GM21367 (cell line): Measurements from ENCODE around the gene CIB4.

ENCODE experiments used
- ATAC-seq: cut with Tn5 transposase; IDR thresholded peaks from one replicate; pipeline ENCODE4 v1.9.1; 2021; ENCODE audit not compliant: unreplicated experiment

The CIB4 gene

DNA sequence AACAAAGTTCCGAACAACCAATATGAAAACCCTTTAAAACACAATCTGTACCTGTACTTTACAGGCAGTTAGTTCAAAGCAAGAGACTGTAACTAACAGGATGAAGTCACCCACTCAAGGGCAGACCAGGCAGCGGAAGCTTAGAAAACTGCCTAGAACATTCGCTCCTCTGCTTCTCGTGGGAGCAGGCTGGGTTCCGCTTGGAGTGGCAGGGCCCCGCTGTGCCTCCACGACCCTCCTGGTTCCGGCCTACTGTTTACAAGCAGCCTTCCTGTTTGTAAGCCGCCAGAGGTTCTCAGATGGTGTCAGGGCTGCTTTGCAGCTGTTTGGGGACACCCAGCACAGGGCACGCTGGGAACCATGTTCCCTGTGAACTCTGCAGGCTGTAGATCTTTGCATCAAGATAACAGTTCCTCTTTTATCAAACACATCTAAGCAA is 31.3 kb downstream of the CIB4 start:
- no peak for ATAC-seq

GRCh38 chr2:26609205-26609631 is 31.9 kb downstream of the CIB4 start:
- no peak for ATAC-seq

- no peak for ATAC-seq
Measured at GRCh38 chr2:26608557-26608956, 32.6 kb downstream of the CIB4 start.

DNA sequence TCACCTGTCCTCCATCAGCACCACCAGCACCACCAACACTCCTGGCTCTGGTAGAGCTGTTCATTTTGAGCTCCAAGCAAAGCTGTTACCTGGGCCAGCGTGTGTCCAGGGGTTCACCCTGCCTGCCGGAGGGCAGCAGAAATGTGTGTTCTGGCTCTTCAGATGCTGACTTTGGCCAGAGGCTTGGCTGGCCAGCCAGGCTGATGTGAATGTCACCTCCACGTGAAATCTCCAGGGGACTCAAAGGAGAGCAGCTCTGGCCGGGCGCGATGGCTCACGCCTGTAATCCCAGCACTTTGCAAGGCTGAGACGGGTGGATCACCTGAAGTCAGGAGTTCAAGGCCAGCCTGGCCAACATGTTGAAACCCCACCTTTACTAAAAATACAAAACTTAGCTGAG is 33.5 kb downstream of the CIB4 start:
- ATAC-seq: no peak

DNA sequence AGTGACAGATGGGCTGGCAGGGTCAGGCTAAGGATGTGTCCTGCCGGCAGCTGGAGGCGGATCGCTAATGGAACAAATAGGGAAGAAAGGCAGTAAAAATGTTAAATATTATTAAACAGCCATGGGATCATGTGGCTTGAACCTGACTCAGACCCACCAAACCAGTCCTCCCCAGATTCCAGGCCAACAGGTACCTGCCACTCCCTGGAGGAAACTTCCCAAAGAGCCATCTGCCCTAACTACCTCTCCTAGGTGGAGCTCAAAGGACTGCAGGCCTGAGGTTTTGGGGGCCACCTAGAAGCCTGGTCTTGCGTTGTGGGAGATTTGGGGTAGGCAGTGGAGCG is 34.3 kb downstream of the CIB4 start:
- no peak for ATAC-seq

GRCh38 chr2:26605999-26606846 is 34.9 kb downstream of the CIB4 start:
- ATAC-seq: no peak

- no peak for ATAC-seq
Measured at GRCh38 chr2:26605195-26605998, 35.8 kb downstream of the CIB4 start.

DNA sequence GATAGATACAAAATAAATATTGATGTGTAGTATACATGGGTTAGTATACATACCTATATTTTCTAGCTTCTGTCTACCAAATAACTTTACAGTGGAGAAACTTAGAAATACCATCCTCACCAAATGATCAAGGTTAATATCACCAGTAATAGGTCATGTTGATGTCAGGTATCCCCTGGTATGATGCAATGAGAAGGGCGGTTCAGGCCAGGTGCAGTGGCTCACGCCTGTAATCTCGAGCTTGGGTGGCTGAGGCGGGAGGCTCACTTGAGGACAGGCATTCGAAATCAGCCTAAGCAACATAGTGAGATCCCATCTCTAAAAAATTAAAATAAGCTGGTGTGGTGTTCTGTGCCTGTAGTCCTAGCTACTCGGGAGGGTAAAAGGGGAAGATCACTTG is 38.6 kb downstream of the CIB4 start:
- ATAC-seq: no peak

DNA sequence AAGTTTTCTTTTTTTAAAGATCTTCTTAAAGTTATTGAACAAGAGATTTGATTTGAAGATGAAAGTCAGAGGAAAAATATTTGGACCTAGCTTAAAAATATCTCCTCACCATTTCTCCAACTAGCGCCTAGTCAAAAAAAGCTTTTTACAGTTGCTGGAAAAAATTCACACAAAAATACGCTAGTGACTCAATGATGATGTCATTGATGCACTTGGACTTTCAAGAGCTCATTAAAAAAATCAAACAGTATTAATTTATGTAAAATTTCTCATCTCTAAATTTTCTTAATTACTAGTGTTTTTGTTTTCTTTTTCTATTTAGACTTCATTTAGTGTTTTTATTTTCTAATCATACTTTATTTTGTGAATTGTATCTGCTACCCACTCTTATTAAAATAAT is 41.8 kb downstream of the CIB4 start:
- no peak for ATAC-seq

GRCh38 chr2:26598996-26599373 is 42.2 kb downstream of the CIB4 start:
- no peak for ATAC-seq

- ATAC-seq: no peak
Measured at GRCh38 chr2:26598336-26598995, 42.7 kb downstream of the CIB4 start.

DNA sequence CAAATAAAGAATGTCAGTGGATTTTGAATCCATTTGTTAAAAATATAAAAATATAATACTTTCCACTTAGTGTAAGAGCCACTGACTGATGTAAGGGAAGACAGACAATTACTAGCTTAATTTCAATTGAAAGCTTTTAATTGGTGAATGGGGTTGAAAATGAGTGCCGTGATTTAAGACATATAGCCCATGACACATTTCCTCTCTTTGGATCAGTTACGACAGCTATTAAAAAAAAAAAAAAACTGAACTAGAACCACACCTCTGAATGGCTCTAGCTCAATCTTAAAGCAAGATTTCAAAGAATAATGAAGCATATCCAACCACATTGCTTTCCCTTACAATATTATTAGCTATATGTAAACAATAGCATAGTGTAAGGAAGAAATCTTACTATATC is 44.0 kb downstream of the CIB4 start:
- ATAC-seq: no peak

- ATAC-seq: no peak
Measured at GRCh38 chr2:26595146-26595545, 46.0 kb downstream of the CIB4 start.

- no peak for ATAC-seq
Measured at GRCh38 chr2:26591619-26592505, 49.3 kb downstream of the CIB4 start.

GRCh38 chr2:26590980-26591618 is 50.1 kb downstream of the CIB4 start:
- ATAC-seq: no peak

DNA sequence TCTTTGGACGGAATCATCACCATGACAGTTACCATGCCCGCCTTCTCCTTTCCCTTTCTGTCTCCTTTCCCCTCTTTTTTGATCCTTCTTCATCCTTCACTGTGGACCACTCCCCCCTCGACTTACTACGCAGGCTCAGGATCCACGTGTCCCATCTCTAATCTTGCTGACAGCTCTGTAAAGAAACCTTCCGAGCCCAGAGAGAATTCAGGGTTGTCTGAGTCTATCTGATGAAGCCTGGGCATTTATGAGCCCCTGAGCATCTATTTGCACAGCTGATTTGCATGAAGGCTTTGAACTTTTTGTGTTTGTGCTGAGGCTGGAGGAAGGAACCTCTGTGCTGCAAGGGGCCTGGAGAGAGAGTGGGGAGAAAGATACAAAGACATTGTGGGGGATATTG is 50.7 kb downstream of the CIB4 start:
- ATAC-seq: no peak

GRCh38 chr2:26588576-26588975 is 52.6 kb downstream of the CIB4 start:
- ATAC-seq: no peak

DNA sequence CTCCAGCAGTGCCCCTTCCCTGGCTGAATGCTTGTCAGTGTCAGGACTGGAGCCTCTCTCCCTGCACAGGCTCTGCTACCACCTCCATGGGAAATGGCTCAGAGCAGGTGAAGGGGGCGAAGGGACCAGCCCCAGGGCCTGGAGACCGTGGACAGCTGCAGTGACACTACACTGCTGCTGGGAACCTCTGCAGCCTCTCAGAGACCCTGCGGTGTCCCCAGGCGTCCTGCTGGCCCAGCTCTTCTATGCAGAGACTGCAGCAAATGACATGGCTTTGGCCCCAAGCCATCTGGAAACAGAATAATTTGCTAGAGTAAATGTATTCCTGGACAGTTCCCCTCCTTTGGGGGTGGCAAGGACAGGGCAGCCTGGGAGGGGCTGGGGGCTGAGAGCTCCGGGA is 53.2 kb downstream of the CIB4 start:
- ATAC-seq: no peak

DNA sequence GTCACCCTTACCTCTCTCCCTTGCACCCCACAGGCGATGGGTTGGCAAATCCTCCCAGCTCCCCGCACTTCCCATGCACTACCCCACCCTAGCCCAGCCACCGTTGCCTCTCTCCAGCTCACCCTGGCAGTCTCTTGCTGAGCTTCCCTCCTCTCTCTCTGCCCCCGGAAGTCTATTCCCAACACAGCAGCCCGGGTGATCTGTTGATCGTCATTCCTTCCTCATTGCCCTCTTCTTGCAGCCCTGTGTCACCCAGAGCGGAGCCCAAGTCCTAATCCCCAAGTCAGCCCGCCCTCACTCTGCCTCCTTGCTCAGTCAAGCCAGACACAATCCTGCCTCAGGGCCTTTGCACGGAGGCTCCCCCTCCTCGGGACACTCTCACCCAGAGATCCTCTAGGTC is 55.2 kb downstream of the CIB4 start:
- ATAC-seq: no peak

DNA sequence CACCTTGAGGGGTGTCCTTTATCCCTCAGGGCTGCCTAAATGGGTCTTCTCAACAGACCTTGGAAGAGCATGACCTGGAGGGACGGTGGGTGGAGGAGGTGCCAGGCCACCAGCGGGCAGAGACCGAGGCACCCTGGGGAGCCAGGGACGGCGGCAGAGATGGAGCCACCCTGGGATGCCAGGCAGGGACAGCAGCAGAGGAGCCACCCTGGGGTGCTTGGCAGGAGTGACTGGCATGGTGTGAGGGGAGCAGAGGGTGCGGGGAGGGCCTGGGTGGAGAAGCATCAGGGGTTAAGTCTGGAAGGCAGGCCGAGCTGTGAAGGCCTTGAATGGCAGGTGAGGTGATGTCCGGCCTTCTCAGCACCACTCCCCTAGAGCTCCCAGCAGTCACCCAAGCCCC is 56.1 kb downstream of the CIB4 start:
- ATAC-seq: no peak
